HepG2 (cell line): ENCODE data around the gene NBL1. TPM values are rescaled to one million over a fixed set of nuclear protein-coding genes. Genes with fewer than 3 reads are reported as not detected.
A peak's percentile ranks its signal among the peaks of the same experiment; 100 is the strongest.

ENCODE experiments used
- HMGA1 ChIP-seq: sonication (generic); formaldehyde crosslinking; conservative IDR thresholded peaks from 2 replicates; pipeline ENCODE4 v1.4.0; 2020; ENCODE audit warnings: missing genetic modification reagents
- KDM1A ChIP-seq: IDR thresholded peaks from 2 replicates; pipeline ENCODE4 v1.6.1; 2016; ENCODE audit warnings: missing compliant biosample characterization
- RFXAP ChIP-seq: sonication (generic); formaldehyde crosslinking; IDR thresholded peaks from 2 replicates; pipeline ENCODE4 v1.4.0; 2020; ENCODE audit warnings: missing genetic modification reagents, borderline replicate concordance
- RXRB ChIP-seq: IDR thresholded peaks from 2 replicates; pipeline ENCODE4 v1.6.1; 2016; ENCODE audit warnings: borderline replicate concordance, missing genetic modification reagents, missing compliant biosample characterization
- ZBTB8A ChIP-seq: sonication (generic); formaldehyde crosslinking; IDR thresholded peaks from 2 replicates; pipeline ENCODE4 v1.4.0; 2020; ENCODE audit warnings: mild to moderate bottlenecking, low read depth, missing genetic modification reagents, borderline replicate concordance
- ZMYM4 ChIP-seq: sonication (generic); formaldehyde crosslinking; IDR thresholded peaks from 2 replicates; pipeline ENCODE4 v1.8.1; 2023; ENCODE audit warnings: mild to moderate bottlenecking, missing genetic modification reagents
- ZNF143 ChIP-seq: sonication (generic); formaldehyde crosslinking; IDR thresholded peaks from 2 replicates; pipeline ENCODE4 v1.4.0; 2020; ENCODE audit warnings: missing genetic modification reagents
- ZNF30 ChIP-seq: sonication (generic); formaldehyde crosslinking; IDR thresholded peaks from 2 replicates; pipeline ENCODE4 v1.5.0; 2020; ENCODE audit warnings: mild to moderate bottlenecking, missing genetic modification reagents
- ZNF317 ChIP-seq: sonication (generic); formaldehyde crosslinking; IDR thresholded peaks from 2 replicates; pipeline ENCODE4 v1.5.0; 2020; ENCODE audit warnings: mild to moderate bottlenecking, missing genetic modification reagents
- ZNF343 ChIP-seq: sonication (generic); formaldehyde crosslinking; IDR thresholded peaks from 2 replicates; pipeline ENCODE4 v1.4.0; 2020; ENCODE audit warnings: mild to moderate bottlenecking, missing genetic modification reagents
- ZNF431 ChIP-seq: sonication (generic); formaldehyde crosslinking; IDR thresholded peaks from 2 replicates; pipeline ENCODE4 v1.9.0; 2022; ENCODE audit warnings: missing genetic modification reagents, low read depth, mild to moderate bottlenecking, borderline replicate concordance
- ZNF546 ChIP-seq: sonication (generic); formaldehyde crosslinking; conservative IDR thresholded peaks from 2 replicates; pipeline ENCODE4 v1.8.1; 2023; ENCODE audit warnings: mild to moderate bottlenecking, missing genetic modification reagents
- ZNF567 ChIP-seq: sonication (generic); formaldehyde crosslinking; IDR thresholded peaks from 2 replicates; pipeline ENCODE4 v1.8.1; 2023; ENCODE audit warnings: mild to moderate bottlenecking, missing genetic modification reagents, borderline replicate concordance
- ZNF598 ChIP-seq: sonication (generic); formaldehyde crosslinking; IDR thresholded peaks from 2 replicates; pipeline ENCODE4 v1.5.1; 2020; ENCODE audit warnings: mild to moderate bottlenecking, missing genetic modification reagents, borderline replicate concordance
- ZNF704 ChIP-seq: sonication (generic); formaldehyde crosslinking; IDR thresholded peaks from 2 replicates; pipeline ENCODE4 v1.8.1; 2023; ENCODE audit warnings: mild to moderate bottlenecking, inconsistent platforms, moderate library complexity, missing genetic modification reagents, borderline replicate concordance
- ZNF768 ChIP-seq: sonication (generic); formaldehyde crosslinking; IDR thresholded peaks from 2 replicates; pipeline ENCODE4 v1.4.0; 2020; ENCODE audit warnings: missing genetic modification reagents
- polyA plus RNA-seq, 8 experiments: library from polyadenylated mRNA; depleted of rRNA in 3 of 8; stranded (reverse) in 7 of 8; unstranded in 1 of 8; fragments of >200 nt; fragmentation: Illumina TruSeq in 4 of 8; extraction: Trizol in 4 of 8; gene quantifications; 2 replicates each; pipeline versions ENCODE4 v1.2.1 to v1.2.3, GENCODE V29; 2011 to 2016; ENCODE audit warnings: low read depth in 4 of 8, missing spikeins in 1 of 8, mixed read lengths in 1 of 8; ENCODE audit not compliant: insufficient read depth in 1 of 8
- total RNA-seq, 5 experiments: library from RNA; depleted of rRNA; stranded (reverse); fragments of >200 nt; fragmentation: Illumina TruSeq; extraction: Trizol; gene quantifications; 2 replicates each; pipeline ENCODE4 v1.2.3, GENCODE V29; 2016; ENCODE audit warnings: low read depth in 1 of 5
- TF ChIP-seq, protein P1 (sequence below): sonication (generic); formaldehyde crosslinking; IDR thresholded peaks from 2 replicates; pipeline ENCODE4 v1.4.0; 2020; ENCODE audit warnings: mild to moderate bottlenecking, missing genetic modification reagents, borderline replicate concordance
- TF ChIP-seq, protein P2 (sequence below): sonication (generic); formaldehyde crosslinking; IDR thresholded peaks from 2 replicates; pipeline ENCODE4 v1.9.0; 2021; ENCODE audit warnings: mild to moderate bottlenecking, missing genetic modification reagents
- TF ChIP-seq, protein P3 (sequence below): sonication (generic); formaldehyde crosslinking; IDR thresholded peaks from 2 replicates; pipeline ENCODE4 v1.8.1; 2023; ENCODE audit warnings: mild to moderate bottlenecking, moderate library complexity, missing genetic modification reagents

Gene NBL1
- total and polyA plus RNA-seq, 2 of the 13 experiments (the other 11 are each of a cell fraction or from before 2014, with no cell fraction given), result 2.7 to 13.8 TPM

GRCh38 chr1:19643121-19643520 lies 990 bp upstream of the NBL1 start (continued):
- TF ChIP-seq, protein P1, sequence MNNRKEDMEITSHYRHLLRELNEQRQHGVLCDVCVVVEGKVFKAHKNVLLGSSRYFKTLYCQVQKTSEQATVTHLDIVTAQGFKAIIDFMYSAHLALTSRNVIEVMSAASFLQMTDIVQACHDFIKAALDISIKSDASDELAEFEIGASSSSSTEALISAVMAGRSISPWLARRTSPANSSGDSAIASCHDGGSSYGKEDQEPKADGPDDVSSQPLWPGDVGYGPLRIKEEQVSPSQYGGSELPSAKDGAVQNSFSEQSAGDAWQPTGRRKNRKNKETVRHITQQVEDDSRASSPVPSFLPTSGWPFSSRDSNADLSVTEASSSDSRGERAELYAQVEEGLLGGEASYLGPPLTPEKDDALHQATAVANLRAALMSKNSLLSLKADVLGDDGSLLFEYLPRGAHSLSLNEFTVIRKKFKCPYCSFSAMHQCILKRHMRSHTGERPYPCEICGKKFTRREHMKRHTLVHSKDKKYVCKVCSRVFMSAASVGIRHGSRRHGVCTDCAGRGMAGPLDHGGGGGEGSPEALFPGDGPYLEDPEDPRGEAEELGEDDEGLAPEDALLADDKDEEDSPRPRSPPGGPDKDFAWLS (CRISPR knock-in tag), result no peak
- TF ChIP-seq, protein P2, sequence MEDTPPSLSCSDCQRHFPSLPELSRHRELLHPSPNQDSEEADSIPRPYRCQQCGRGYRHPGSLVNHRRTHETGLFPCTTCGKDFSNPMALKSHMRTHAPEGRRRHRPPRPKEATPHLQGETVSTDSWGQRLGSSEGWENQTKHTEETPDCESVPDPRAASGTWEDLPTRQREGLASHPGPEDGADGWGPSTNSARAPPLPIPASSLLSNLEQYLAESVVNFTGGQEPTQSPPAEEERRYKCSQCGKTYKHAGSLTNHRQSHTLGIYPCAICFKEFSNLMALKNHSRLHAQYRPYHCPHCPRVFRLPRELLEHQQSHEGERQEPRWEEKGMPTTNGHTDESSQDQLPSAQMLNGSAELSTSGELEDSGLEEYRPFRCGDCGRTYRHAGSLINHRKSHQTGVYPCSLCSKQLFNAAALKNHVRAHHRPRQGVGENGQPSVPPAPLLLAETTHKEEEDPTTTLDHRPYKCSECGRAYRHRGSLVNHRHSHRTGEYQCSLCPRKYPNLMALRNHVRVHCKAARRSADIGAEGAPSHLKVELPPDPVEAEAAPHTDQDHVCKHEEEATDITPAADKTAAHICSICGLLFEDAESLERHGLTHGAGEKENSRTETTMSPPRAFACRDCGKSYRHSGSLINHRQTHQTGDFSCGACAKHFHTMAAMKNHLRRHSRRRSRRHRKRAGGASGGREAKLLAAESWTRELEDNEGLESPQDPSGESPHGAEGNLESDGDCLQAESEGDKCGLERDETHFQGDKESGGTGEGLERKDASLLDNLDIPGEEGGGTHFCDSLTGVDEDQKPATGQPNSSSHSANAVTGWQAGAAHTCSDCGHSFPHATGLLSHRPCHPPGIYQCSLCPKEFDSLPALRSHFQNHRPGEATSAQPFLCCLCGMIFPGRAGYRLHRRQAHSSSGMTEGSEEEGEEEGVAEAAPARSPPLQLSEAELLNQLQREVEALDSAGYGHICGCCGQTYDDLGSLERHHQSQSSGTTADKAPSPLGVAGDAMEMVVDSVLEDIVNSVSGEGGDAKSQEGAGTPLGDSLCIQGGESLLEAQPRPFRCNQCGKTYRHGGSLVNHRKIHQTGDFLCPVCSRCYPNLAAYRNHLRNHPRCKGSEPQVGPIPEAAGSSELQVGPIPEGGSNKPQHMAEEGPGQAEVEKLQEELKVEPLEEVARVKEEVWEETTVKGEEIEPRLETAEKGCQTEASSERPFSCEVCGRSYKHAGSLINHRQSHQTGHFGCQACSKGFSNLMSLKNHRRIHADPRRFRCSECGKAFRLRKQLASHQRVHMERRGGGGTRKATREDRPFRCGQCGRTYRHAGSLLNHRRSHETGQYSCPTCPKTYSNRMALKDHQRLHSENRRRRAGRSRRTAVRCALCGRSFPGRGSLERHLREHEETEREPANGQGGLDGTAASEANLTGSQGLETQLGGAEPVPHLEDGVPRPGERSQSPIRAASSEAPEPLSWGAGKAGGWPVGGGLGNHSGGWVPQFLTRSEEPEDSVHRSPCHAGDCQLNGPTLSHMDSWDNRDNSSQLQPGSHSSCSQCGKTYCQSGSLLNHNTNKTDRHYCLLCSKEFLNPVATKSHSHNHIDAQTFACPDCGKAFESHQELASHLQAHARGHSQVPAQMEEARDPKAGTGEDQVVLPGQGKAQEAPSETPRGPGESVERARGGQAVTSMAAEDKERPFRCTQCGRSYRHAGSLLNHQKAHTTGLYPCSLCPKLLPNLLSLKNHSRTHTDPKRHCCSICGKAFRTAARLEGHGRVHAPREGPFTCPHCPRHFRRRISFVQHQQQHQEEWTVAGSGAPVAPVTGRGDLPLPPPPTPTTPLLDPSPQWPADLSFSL (CRISPR knock-in tag), result no peak
- TF ChIP-seq RXRB (CRISPR knock-in tag) (no peak), KDM1A (CRISPR knock-in tag) (peak; percentile 97), ZNF317 (CRISPR knock-in tag) (no peak), ZMYM4 (CRISPR knock-in tag) (no peak), RFXAP (CRISPR knock-in tag) (no peak), ZNF143 (CRISPR knock-in tag) (peak; percentile 51; the same call in 1 of the 2 replicates), ZNF30 (CRISPR knock-in tag) (no peak), ZNF343 (CRISPR knock-in tag) (no peak), ZNF704 (CRISPR knock-in tag) (no peak), ZBTB8A (CRISPR knock-in tag) (no peak), ZNF431 (CRISPR knock-in tag) (no peak), ZNF768 (0 out of 2 replicates have a peak, but pooled peaks have one; percentile 18), ZNF598 (CRISPR knock-in tag) (no peak), ZNF567 (no peak), ZNF546 (CRISPR knock-in tag) (no peak), HMGA1 (CRISPR knock-in tag) (no peak)
- TF ChIP-seq, protein P3, sequence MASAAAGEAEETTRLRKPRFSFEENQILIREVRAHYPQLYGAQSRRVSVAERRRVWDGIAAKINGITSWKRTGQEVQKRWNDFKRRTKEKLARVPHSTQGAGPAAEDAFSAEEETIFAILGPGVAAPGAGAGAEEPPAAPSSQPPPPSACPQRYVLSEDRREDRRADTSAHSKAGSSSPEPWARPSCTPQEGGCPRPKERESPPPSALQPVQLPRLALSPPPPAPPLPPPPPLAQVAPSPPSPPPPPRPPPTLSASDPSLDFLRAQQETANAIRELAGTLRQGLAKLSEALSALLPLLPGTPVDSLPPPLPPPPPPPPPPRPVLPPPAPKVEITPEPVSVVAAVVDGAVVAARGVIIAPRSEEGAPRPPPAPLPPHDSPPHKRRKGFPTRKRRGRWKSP (CRISPR knock-in tag), result no peak
